GM21619 (cell line): ENCODE data around the gene CDKN2D.

Source experiments
- ATAC-seq: cut with Tn5 transposase; IDR thresholded peaks from one replicate; pipeline ENCODE4 v1.9.1; 2021; ENCODE audit not compliant: unreplicated experiment

Gene CDKN2D

DNA sequence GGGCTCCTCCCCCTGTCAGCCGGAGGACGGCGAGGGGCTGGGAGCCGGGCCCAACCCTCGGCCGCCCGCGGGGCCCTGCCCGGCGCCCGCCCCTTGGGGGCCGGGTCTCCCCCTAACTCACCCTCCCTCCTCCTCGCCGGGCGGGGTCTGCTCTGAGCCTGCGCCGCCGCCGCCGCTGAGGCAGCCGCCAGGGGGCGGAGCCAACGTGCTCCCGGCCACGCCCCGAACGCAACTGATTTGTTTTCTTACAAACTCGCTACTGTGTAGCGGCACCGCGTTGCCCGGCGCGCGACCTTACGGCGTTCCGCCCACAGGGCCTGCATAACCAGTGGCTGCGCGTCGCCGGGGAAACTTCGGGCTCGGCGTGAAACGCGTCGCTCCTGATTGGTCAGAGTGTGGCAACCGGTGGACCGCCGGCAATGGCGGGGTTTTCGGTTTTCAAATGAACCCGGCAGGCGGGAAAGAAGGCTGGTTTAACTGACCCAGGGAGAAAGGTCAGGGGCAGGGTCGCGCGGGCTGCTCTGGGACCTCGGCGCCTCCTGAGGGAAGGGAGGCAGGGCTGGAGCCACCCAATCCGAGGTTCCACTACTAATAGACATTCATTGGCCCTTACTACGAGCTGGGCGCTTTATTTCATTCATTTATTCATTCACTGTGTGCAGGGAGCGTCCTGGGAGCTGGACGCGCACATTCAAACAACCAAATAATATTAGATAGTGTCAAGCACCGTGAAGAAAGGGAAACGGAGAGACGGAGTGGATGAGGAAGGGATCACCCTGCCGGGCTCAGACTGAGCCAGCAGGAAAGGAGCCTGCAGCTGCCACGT is at the start of gene CDKN2D:
Gene CDKN2D, minus strand, starts transcription at position 154 of the 826 bp plus-strand sequence. CDS start 326 bp downstream, outside the sequence.
- ATAC-seq = peak; percentile 56

- no peak for ATAC-seq
These were observed 48.8 kb upstream of the CDKN2D start for GRCh38 chr19:10617409-10618121.

DNA sequence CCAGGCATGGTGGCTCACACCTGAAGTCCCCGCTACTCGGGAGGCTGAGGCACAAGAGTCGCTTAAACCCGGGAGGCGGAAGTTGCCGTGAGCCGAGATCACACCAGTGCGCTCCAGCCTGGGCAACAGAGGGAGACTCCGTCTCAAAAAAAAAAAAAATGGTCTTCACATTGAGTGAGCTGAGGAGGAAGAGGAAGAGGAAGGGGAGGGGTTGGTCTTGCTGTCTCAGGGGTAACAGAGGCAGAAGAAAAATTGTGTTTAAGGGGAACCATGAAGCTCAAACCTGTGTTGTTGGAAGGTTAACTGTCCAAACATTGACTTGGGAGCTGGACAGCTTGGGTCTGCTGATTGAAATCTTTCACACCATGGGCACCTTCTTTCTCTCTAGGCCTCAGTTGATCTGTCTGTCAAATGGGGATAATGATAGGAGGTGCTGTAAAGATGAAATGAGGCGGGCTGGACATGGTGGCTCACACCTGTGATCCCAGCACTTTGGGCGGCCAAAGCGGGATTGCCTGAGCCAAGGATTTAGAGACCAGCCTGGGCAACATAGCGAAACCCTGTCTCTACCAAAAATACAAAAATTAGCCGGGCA is 46.7 kb upstream of the CDKN2D start:
- ATAC-seq = no peak

- no peak for ATAC-seq
These were observed 43.8 kb upstream of the CDKN2D start for GRCh38 chr19:10612499-10613119.

- no peak for ATAC-seq
These were observed 43.1 kb upstream of the CDKN2D start for GRCh38 chr19:10611907-10612306.

- peak; percentile 19 for ATAC-seq
These were observed 35.7 kb upstream of the CDKN2D start for GRCh38 chr19:10604460-10604980.

DNA sequence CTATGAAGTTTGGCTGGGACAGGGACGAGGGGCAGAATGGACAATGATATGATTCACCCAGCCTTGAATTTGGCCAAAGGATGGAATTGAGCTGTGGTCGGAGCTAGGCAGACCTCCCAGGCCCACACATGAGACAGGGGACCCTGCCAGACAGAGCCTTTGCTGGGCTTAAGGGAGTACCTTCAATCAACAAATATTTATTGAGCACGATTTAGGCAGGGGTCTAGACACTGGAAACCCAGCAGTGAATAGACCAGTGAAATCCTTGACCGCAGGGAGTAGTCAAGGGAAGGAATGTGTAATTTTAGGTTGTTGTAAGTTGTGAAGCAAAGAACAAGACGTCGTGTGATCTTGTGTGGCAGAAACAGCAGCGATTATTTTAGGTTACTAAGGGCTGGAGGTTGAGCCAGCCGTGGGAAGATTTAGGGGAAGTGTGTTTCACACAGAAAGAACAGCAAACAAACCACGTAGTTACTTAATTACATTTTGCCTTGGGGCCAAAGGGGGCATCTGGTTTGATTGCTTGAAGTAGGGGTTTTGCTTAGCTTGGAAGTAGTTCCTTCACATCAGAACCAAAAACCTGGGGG is 35.2 kb upstream of the CDKN2D start:
- peak; percentile 13 for ATAC-seq

DNA sequence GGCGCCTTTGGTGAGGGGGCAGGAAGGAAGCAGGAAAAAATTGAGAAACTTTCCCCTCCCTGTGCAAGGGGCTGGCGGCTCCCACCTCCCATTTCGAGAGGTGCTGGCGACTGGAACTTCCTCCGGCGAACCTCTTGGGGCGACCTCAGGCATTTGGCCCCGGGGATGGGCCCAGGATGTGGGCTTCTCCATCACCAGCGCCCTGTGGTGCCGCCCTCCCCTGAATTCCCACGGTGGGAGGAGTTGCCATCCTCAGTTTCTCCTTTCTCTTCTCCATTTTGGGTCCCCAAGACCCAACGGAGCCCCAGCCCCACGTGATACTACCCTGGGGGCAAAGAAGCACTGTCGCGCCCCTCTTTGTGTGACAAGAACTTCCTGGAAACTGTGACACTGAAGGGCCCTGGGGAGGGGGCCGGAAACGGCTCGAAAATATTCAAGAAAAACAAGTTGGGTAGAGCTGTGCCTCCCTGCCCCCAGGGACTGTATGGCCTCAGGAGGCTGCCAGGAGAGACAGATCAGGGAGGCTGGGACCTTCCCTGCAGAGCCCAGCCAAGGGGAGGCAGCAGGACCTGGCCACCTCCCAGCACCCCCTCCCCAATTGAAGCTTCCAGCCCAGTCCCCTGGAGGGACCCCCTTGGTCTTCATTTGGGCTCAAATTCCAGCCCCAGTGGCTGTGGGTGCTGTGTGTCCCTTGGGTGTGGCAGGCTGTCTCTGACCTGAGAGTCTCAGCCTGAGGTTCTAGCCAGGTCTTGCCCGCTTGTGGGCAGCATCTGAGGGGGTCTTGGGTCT is 34.5 kb upstream of the CDKN2D start:
- ATAC-seq = peak; percentile 40

DNA sequence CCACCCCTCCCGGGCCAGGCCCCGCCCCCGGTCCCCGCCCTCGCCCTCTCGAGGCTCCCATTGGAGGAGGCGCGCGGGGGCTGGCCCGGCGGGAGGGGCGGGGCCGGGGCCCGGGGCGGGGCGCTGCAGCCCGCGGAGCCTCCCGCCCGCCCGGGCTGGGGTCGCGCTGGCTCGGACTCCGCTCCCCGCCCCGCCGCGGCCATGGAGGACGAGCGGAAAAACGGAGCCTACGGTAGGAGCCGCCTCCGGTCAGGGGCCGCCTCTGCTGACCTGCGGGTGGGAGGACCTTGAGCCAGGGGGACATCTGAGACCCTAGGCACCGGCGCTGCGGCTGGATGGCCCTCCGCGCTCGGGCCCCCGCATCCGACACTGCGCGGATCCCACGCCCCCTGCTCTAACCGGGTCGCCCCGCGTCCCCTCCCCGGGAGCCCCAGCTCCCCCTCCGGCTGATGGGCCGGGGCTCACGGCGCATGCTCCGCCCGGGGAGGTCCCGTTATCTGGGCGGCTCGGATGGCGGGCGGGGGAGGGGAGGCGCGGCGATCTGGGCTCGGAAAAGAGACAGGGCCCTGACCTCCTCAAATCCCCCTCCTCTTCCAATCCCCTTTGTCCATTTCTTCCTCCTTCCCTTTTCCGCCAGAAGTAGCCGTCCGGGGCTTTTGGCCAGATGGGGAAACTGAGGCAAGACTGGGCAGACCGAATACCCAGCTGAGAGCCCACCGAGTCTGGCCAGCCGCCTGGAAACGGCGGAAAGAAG is 33.7 kb upstream of the CDKN2D start:
- peak; percentile 39 for ATAC-seq

DNA sequence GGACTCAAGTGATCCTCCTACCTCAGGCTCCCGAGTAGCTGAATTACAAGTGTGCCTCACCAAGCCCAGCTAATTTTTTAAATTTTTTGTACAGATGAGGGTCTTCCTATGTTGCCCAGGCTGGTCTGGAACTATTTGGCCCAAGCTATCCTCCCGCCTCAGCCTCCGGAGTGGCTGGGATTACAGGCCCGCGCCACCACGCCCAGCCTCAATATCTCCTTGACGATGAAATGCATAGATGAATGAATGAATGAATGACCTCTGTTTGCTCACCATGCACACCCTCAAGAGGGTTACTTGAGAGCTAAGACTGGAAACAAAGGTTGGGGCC is 33.2 kb upstream of the CDKN2D start:
- no peak for ATAC-seq

DNA sequence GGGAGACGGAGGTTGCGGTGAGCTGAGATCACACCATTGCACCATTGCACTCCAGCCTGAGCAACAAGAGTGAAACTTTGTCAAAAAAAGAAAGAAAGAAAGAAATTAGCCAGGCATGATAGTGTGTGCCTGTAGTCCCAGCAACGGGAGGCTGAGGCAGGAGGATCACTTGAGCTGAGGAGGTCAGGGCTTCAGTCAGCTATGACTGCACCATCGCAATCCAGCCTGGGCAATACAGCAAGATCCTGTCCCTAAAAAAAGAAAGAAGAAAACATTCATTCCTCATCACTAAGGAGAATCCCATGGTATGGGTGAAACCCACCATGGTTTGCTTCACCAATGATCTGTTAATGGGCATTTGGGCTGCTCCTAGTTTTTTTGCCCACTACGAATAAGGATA is 31.4 kb upstream of the CDKN2D start:
- no peak for ATAC-seq

- no peak for ATAC-seq
These were observed 25.2 kb upstream of the CDKN2D start for GRCh38 chr19:10593820-10594637.

DNA sequence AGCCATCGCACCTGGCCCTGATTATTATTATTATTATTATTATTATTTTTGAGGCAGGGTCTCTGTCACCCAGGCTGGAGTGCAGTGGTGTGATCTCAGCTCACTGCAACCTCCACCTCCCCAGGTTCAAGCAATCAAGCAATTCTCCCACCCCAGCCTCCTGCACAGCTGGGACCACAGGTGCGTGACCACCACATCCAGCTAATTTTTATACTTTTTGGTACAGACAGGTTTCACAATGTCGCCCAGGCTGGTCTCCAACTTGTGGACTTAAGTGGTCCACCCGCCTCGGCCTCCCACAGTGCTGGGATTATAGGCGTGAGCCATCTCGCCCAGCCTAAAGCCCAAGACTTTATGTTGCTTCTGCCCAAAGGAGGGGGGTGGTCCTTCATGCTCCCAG is 24.4 kb upstream of the CDKN2D start:
- ATAC-seq = no peak

DNA sequence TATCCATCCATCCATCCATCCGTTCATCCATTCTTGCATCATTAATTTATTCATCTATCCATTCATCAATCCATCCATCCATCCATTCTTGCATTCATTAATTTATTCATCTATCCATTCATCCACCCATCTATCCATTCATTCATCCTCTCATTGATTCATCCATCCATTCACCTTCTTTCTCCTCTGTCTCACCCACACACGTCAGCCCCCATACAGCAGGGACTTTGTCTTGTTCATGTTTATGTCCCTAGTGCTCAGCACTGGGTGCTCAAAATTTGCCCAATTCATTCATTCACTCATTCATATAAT is 19.0 kb upstream of the CDKN2D start:
- no peak for ATAC-seq

- no peak for ATAC-seq
These were observed 18.5 kb upstream of the CDKN2D start, which contains the start of gene AP1M2 for GRCh38 chr19:10587022-10587838. Gene AP1M2, minus strand, starts transcription at chr19:10587312. Its CDS starts 81 bp downstream, at chr19:10587231.

- ATAC-seq = no peak
These were observed 17.6 kb upstream of the CDKN2D start for GRCh38 chr19:10586396-10586795.

GRCh38 chr19:10583036-10583776 is 14.4 kb upstream of the CDKN2D start:
- ATAC-seq = no peak
